Measurements from ENCODE around the gene DCHS2.

DCHS2 gene

DNA sequence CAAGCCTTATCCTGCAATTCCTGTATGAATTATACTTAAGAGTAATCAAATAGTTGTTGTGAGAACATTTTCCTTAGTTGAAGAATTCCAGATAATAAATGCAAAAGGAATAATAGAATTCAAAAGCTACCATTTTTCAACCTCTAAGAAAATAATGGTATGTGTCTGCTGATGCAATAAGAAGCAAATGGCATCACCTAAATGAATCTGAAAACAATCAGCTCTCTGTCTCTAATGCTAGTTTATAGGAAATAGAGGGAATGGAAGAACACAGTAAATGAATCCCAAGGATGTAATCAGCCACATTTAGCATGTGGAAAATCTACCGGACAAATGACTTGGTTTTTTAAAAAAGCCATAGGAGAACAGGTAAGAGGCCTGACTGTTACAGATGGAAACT, 115.1 kb downstream of the DCHS2 start:
- DNase-seq: no peak

DNA sequence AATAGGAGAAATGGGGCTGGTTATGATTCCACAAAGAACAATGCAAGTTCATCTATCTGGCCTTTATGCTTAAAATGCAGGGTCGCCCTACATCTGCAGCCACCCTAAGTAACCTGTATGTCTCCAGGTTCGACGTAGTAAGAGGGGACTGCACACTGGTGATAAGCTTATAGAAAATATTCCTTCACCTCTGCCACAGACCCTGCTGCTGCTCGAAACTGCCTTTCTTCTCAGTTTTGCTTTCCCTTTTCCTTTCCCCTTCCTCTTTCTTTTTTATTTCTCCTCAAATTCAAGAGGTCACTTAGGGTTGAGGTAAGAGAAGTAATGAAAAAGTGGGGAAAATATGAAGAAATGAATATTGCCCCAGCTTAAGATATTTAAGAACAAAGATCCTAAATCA, 123.5 kb downstream of the DCHS2 start:
- no peak for DNase-seq

DNA sequence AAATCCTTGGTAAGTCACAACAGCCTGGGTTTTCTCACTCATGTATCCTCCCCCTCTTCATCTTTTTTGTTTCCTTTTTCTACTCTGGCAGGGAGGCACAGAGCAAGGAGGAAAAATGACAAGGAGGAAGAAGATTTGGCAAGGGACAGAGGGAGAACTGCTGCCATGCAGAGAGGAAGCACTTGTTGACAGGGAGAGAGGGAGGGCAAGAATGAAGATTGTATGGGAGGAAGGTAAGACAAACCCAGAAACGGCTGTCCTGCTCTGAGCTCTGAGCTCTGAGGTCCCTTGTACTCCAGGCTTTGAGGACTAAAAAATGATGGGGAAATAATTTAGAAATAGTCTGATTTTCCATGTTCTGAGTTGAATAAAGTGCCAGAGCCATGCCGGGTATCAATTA, 123.9 kb downstream of the DCHS2 start:
- DNase-seq: no peak

- no peak for DNase-seq
These were observed 124.6 kb downstream of the DCHS2 start for GRCh38 chr4:154366956-154367355.

DNA sequence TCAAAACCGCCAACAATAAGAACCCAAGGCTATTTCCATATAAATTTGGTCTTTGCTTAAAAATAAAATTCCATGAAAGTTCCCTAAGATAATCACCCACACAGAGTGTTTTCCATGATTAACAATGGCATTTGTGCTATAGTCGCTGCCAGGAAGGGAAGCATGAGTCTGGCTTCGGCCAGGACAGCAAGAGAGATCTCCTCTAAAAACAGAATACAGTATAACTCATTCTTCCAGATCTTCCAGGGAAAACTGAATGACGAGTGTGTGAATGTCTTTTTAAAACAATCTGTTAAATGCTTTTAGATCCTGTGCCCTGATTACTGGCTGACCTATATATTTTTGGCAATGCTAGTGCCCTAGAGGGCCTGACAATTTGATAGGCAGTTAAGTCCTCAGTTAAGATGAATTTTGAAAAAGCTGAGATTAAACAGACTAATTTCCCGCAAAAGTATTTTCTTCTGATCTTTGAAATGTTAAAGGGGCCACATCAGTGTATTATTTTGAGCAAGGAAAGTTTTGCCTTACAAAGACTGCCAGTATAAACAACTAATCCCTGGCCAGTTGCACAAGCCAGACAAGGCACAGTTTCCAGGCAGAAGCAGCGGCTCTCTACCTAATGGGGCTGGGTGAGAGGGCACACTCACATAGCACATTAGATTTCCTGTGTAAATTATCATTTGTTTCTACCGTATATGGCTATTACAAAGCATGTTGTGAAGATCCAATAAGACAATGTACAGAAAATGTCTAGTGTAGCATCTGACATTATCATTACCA, 127.3 kb downstream of the DCHS2 start:
- DNase-seq: no peak

- no peak for DNase-seq
These were observed 130.1 kb downstream of the DCHS2 start for GRCh38 chr4:154361450-154361849.

- no peak for DNase-seq
These were observed 131.1 kb downstream of the DCHS2 start for GRCh38 chr4:154360491-154360890.

- DNase-seq: no peak
These were observed 136.7 kb downstream of the DCHS2 start for GRCh38 chr4:154354883-154355282.

- no peak for DNase-seq
These were observed 141.8 kb downstream of the DCHS2 start for GRCh38 chr4:154349829-154350228.

- DNase-seq: no peak
These were observed 142.9 kb downstream of the DCHS2 start for GRCh38 chr4:154348657-154349056.

GRCh38 chr4:154345359-154345758, 146.2 kb downstream of the DCHS2 start:
- no peak for DNase-seq

- DNase-seq: no peak
These were observed 146.9 kb downstream of the DCHS2 start for GRCh38 chr4:154344686-154345085.

DNA sequence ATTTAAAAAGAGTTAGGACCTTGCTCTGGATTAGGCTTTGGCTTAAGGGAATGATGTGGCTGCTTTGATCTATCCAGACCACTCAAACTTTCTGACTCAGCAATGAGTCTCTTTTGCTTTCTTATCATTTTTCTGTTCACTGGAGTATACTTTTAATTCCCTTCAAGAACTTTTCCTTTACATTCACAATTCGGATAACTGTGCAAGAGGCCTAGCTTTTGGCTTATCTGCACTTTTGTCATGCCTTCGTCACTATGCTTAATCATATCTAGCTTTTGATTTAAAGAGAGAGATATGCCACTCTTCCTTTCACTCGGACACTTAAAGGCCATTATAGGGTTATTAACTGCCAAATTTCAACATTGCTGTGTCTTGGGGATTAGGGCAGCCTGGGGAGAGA, 147.9 kb downstream of the DCHS2 start:
- no peak for DNase-seq

GRCh38 chr4:154341448-154341847, 150.2 kb downstream of the DCHS2 start:
- DNase-seq: no peak

- no peak for DNase-seq
These were observed 156.0 kb downstream of the DCHS2 start for GRCh38 chr4:154335588-154335987.

GRCh38 chr4:154332681-154333421, 158.7 kb downstream of the DCHS2 start:
- peak; percentile 89 for DNase-seq

- no peak for DNase-seq
These were observed 161.7 kb downstream of the DCHS2 start for GRCh38 chr4:154329939-154330338.

DNA sequence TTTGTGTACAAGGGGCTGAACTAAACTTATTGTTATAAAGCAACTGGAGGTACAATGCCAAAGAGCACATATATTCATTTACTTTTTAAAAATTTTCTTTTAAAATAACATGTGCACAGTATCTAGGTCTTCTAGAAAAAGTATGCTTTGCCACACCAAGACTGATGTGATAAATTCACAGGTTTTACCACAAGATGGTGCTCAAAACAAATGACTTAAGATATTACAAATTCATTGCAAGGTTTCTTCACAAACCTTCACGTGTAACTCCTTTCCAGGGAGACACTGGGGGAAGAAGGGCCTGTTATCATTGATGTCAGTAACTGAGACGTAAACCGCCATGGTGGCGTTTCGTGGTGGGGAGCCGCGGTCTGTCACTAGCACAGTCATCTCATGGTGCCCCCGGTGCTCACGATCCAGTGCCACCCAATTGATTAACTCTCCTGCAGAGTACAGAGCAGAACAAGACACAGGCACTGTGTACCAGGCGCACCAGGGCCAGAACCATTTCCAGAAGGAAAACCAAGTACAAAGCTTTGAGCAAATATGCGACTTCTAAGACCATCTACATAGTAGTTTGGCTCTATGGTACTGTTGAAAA, 162.2 kb downstream of the DCHS2 start:
- DNase-seq: peak; percentile 55

DNA sequence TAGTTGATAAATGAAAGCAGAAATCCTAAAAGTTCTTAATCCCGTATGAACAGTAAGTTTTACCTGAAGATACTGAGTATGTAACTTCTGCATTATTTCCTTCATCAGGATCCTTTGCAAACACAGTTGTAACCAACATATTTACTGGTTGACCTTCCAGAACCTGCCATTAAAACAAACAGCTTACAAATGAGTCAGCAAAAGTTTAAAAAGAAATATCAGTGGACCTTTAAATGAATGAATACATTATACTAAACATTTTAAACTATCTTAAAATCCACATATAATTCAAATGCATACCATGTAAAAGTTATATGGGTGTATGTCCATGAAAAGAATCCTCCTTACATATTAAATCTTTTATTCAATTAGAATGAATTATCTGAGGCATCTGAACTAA, 163.6 kb downstream of the DCHS2 start:
- DNase-seq: no peak

GRCh38 chr4:154320521-154320920, 171.1 kb downstream of the DCHS2 start:
- DNase-seq: no peak

DNA sequence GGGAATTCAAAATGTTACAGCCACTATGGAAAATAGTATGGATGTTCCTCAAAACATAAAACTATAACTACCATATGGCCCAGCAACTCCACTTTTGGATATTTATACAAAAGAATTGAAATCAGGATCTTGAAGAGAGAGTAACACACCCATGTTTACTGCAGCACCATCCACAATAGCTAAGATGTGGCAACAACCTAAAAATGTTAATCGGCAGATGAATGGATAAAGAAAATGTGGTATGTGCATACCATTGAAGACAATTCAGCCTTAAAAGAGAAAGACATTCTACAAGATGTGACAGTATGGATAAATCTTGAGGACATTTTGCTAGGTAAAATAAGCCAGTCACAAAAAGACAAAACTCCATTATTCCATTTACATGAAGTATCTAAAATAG, 171.9 kb downstream of the DCHS2 start:
- DNase-seq: no peak

- DNase-seq: no peak
These were observed 174.2 kb downstream of the DCHS2 start for GRCh38 chr4:154317201-154317999.

- DNase-seq: no peak
These were observed 175.9 kb downstream of the DCHS2 start for GRCh38 chr4:154315741-154316140.

Data from retina (tissue), 1 donor.